HepG2 (cell line): Measurements from ENCODE around the gene TMEM250. TPM values are rescaled to one million over a fixed set of nuclear protein-coding genes. Genes with fewer than 3 reads are reported as not detected.

ENCODE experiments used
- ATAC-seq: fragments of 200-7000 bp; cut with Tn5 transposase; 3 replicates; pipeline ENCODE4 v1.9.1; 2020; ENCODE audit warnings: mild to moderate bottlenecking, moderate library complexity
- BruUV-seq: library from RNA; stranded (reverse); fragments of 400-500 nt; replicated peaks from 2 replicates; lab custom pipeline; 2021; lab: Mats Ljungman, UMichigan
- CTCF ChIA-PET: fragments of 300-600 bp; formaldehyde crosslinking; extraction: SDS; loops from one replicate; lab custom pipeline; 2021; ENCODE audit warnings: low total read pairs, inconsistent platforms, low intra/inter-chr PET ratio; lab: Yijun Ruan, JAX
- POLR2A ChIA-PET: fragments of 350-600 bp; sonication (Branson Sonifier 250); formaldehyde crosslinking; loops from one replicate; lab custom pipeline; 2020; ENCODE audit warnings: antibody characterized with exemption, inconsistent platforms; lab: Yijun Ruan, JAX
- DNase-seq: peaks from one replicate; pipeline ENCODE4 v3.0.0-alpha.2; 2015; ENCODE audit warnings: low spot score
- FAIRE-seq: peaks from 3 replicates; lab custom pipeline; 2011; peaks lifted over from hg19 to GRCh38; lab: Jason Lieb, UNC
- H2AFZ ChIP-seq: one replicate; pipeline ENCODE4 v1.6.1; 2011; ENCODE audit warnings: low read length, inconsistent platforms
- H3K27ac ChIP-seq: fragments of 300-600 bp; 3 replicates; pipeline ENCODE4 v1.8.0; 2011; ENCODE audit warnings: mixed run types, mild to moderate bottlenecking, mixed read lengths, low read length, inconsistent platforms; ENCODE audit not compliant: insufficient read depth; ENCODE audit errors: extremely low read length
- H3K27me3 ChIP-seq, 2 experiments: fragments of 200-600 bp in 1 of 2; 2 replicates in 1 of 2; 3 replicates in 1 of 2; pipeline versions ENCODE4 v1.6.0 to v1.8.0; 2011; ENCODE audit warnings: low read length in 2 of 2, mild to moderate bottlenecking in 2 of 2, moderate library complexity in 2 of 2, inconsistent platforms in 1 of 2; ENCODE audit not compliant: insufficient read depth in 2 of 2, control insufficient read depth in 1 of 2
- H3K36me3 ChIP-seq, 2 experiments: fragments of 200-600 bp in 1 of 2; replicated peaks in 1 of 2; 2 replicates in 1 of 2; 3 replicates in 1 of 2; pipeline versions ENCODE4 v1.5.1 to v1.8.0; 2011; ENCODE audit warnings: low read length in 2 of 2, inconsistent platforms in 1 of 2; ENCODE audit not compliant: insufficient read depth in 2 of 2, control insufficient read depth in 1 of 2
- H3K4me1 ChIP-seq: 2 replicates; pipeline ENCODE4 v1.5.1; 2012; ENCODE audit warnings: low read length, inconsistent platforms; ENCODE audit not compliant: insufficient read depth
- H3K4me2 ChIP-seq: 2 replicates; pipeline ENCODE4 v1.6.0; 2011; ENCODE audit warnings: low read depth, low read length, inconsistent platforms
- H3K4me3 ChIP-seq, 3 experiments: fragments of 200-600 bp in 1 of 3; sonication (generic), shearing (Covaris generic) in 1 of 3; replicated peaks in 1 of 3; 2 replicates each; pipeline ENCODE4 v1.5.1; 2011 to 2016; ENCODE audit warnings: low read length in 3 of 3, inconsistent platforms in 2 of 3, low read depth in 2 of 3, mild to moderate bottlenecking in 2 of 3, control low read depth in 1 of 3, mixed read lengths in 1 of 3; ENCODE audit not compliant: insufficient read depth in 1 of 3
- H3K79me2 ChIP-seq: one replicate; pipeline ENCODE4 v1.6.1; 2011; ENCODE audit warnings: low read length, inconsistent platforms; ENCODE audit not compliant: insufficient read depth
- H3K9ac ChIP-seq: 2 replicates; pipeline ENCODE4 v1.6.0; 2011; ENCODE audit warnings: mild to moderate bottlenecking, low read depth, low read length, inconsistent platforms; ENCODE audit not compliant: insufficient read depth
- H3K9me3 ChIP-seq: 2 replicates; pipeline ENCODE4 v1.5.1; 2012; ENCODE audit warnings: mild to moderate bottlenecking, low read length
- H4K20me1 ChIP-seq: 2 replicates; pipeline ENCODE4 v1.6.0; 2011; ENCODE audit warnings: inconsistent platforms, mild to moderate bottlenecking, low read length, moderate library complexity; ENCODE audit not compliant: insufficient read depth
- CAMTA2 ChIP-seq: sonication (generic); formaldehyde crosslinking; IDR thresholded peaks from 2 replicates; pipeline ENCODE4 v1.4.0; 2020; ENCODE audit warnings: mild to moderate bottlenecking, missing genetic modification reagents, borderline replicate concordance
- FOXA1 ChIP-seq, 2 experiments: fragments of 450-650 bp in 1 of 2; sonication (generic) in 1 of 2; formaldehyde crosslinking in 1 of 2; IDR thresholded peaks; 2 replicates each; pipeline versions ENCODE4 v1.4.0 to v1.6.1; 2016 to 2020; ENCODE audit warnings: missing genetic modification reagents in 1 of 2
- KAT7 ChIP-seq: IDR thresholded peaks from 2 replicates; pipeline ENCODE4 v1.6.1; 2018; ENCODE audit warnings: borderline replicate concordance, missing compliant biosample characterization
- STAG1 ChIP-seq: sonication (generic); formaldehyde crosslinking; IDR thresholded peaks from 2 replicates; pipeline ENCODE4 v1.4.0; 2020; ENCODE audit warnings: missing genetic modification reagents
- ZBTB7B ChIP-seq: sonication (generic); formaldehyde crosslinking; IDR thresholded peaks from 2 replicates; pipeline ENCODE4 v1.4.0; 2020; ENCODE audit warnings: missing genetic modification reagents
- ZFAT ChIP-seq: sonication (generic); formaldehyde crosslinking; conservative IDR thresholded peaks from 2 replicates; pipeline ENCODE4 v1.8.1; 2023; ENCODE audit warnings: missing genetic modification reagents, inconsistent platforms
- ZNF143 ChIP-seq: sonication (generic); formaldehyde crosslinking; IDR thresholded peaks from 2 replicates; pipeline ENCODE4 v1.4.0; 2020; ENCODE audit warnings: missing genetic modification reagents
- ZNF607 ChIP-seq: sonication (generic); formaldehyde crosslinking; IDR thresholded peaks from 2 replicates; pipeline ENCODE4 v1.5.1; 2020; ENCODE audit warnings: missing genetic modification reagents, mild to moderate bottlenecking, borderline replicate concordance
- WGBS: methylation state at CpG from one replicate; pipeline ENCODE4 v1.1.6; 2017; ENCODE audit warnings: low lambda C conversion rate; 5-methylcytosine and 5-hydroxymethylcytosine counted together
- in situ Hi-C: cut with HindIII; loops from 2 replicates; pipeline ENCODE4 v1.10.0; 2017; ENCODE audit warnings: low pct_unique_long_range_greater_than_20kb; ENCODE audit not compliant: extremely low pct_ligation_motif_present
- intact Hi-C: fragments of 100-400 bp; cut with micrococcal nuclease; formaldehyde crosslinking; loops from one replicate; pipeline ENCODE4 v1.10.0; 2022; ENCODE audit not compliant: unreplicated experiment
- polyA plus RNA-seq, 8 experiments: library from polyadenylated mRNA; depleted of rRNA in 3 of 8; stranded (reverse) in 7 of 8; unstranded in 1 of 8; fragments of >200 nt; fragmentation: Illumina TruSeq in 4 of 8; extraction: Trizol in 4 of 8; gene quantifications; 2 replicates each; pipeline versions ENCODE4 v1.2.1 to v1.2.3, GENCODE V29; 2011 to 2016; ENCODE audit warnings: low read depth in 4 of 8, missing spikeins in 1 of 8, mixed read lengths in 1 of 8; ENCODE audit not compliant: insufficient read depth in 1 of 8
- total RNA-seq, 5 experiments: library from RNA; depleted of rRNA; stranded (reverse); fragments of >200 nt; fragmentation: Illumina TruSeq; extraction: Trizol; gene quantifications; 2 replicates each; pipeline ENCODE4 v1.2.3, GENCODE V29; 2016; ENCODE audit warnings: low read depth in 1 of 5
- TF ChIP-seq, protein P1 (sequence below): sonication (generic); formaldehyde crosslinking; IDR thresholded peaks from 2 replicates; pipeline ENCODE4 v1.4.0; 2020; ENCODE audit warnings: missing genetic modification reagents, borderline replicate concordance
- TF ChIP-seq, protein P2 (sequence below): IDR thresholded peaks from 2 replicates; pipeline ENCODE4 v1.4.0; 2020; ENCODE audit warnings: mild to moderate bottlenecking, missing genetic modification reagents
- TF ChIP-seq, protein P3 (sequence below): sonication (generic); formaldehyde crosslinking; IDR thresholded peaks from 2 replicates; pipeline ENCODE4 v1.5.0; 2020; ENCODE audit warnings: mild to moderate bottlenecking, missing genetic modification reagents, moderate library complexity

The TMEM250 gene
- total and polyA plus RNA-seq, 2 of the 13 experiments (the other 11 are each of a cell fraction or from before 2014, with no cell fraction given): 5.5 to 13.9 TPM

DNA sequence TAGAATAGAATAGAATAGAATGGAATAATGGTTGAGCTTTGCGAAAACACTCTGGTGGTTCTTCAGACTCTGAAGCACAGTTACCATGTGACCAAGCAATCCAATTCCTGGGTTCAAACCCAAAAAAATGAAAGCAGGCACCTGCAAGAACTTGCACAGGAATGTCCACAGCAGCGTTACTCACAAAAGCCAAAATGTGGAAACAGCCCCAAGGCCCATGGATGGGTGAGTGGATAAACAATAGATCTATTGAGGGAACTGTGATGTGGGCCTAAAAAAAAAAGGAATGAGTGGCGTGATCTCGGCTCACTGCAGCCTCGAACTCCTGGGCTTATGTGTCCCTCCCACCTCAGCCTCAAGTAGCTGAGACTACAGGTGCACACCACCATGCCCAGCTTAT, 21.4 kb upstream of the TMEM250 start (continued):
- TF ChIP-seq ZNF143 (CRISPR knock-in tag) (no peak), ZFAT (CRISPR knock-in tag) (no peak)
- TF ChIP-seq, protein P1, sequence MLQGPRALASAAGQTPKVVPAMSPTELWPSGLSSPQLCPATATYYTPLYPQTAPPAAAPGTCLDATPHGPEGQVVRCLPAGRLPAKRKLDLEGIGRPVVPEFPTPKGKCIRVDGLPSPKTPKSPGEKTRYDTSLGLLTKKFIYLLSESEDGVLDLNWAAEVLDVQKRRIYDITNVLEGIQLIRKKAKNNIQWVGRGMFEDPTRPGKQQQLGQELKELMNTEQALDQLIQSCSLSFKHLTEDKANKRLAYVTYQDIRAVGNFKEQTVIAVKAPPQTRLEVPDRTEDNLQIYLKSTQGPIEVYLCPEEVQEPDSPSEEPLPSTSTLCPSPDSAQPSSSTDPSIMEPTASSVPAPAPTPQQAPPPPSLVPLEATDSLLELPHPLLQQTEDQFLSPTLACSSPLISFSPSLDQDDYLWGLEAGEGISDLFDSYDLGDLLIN (CRISPR knock-in tag): no peak

DNA sequence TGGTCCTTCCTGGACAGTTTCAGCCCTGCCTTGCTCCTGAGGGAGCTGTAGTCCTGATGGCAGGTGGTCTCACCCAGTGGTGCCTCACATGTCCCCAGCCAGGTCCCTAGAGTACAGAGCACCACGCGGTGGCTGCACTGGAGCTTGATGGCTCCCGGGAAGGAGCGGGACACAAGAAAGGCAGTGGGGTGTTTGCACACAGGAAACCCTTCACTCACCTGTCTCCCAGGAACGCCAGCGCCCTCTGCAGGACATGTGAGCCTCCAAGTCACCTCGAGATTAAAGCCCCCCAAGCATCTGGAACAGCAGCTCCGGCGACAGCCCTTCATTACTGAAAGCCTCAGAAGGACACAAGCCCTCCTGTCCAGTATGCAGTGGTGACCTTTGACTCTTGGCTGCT, 19.9 kb upstream of the TMEM250 start:
- BruUV-seq: no TSS peak
- intact Hi-C loops: no loop called here
- H3K27ac ChIP-seq: no peak overlapping the region
- H3K36me3 ChIP-seq: no peaks in the 10 kb centered on the region
- POLR2A ChIA-PET: no interaction called here
- no peak overlapping the region for H2AFZ ChIP-seq
- WGBS: 0% methylated on average over 1 of the region's 9 CpGs
- TF ChIP-seq, protein P2, sequence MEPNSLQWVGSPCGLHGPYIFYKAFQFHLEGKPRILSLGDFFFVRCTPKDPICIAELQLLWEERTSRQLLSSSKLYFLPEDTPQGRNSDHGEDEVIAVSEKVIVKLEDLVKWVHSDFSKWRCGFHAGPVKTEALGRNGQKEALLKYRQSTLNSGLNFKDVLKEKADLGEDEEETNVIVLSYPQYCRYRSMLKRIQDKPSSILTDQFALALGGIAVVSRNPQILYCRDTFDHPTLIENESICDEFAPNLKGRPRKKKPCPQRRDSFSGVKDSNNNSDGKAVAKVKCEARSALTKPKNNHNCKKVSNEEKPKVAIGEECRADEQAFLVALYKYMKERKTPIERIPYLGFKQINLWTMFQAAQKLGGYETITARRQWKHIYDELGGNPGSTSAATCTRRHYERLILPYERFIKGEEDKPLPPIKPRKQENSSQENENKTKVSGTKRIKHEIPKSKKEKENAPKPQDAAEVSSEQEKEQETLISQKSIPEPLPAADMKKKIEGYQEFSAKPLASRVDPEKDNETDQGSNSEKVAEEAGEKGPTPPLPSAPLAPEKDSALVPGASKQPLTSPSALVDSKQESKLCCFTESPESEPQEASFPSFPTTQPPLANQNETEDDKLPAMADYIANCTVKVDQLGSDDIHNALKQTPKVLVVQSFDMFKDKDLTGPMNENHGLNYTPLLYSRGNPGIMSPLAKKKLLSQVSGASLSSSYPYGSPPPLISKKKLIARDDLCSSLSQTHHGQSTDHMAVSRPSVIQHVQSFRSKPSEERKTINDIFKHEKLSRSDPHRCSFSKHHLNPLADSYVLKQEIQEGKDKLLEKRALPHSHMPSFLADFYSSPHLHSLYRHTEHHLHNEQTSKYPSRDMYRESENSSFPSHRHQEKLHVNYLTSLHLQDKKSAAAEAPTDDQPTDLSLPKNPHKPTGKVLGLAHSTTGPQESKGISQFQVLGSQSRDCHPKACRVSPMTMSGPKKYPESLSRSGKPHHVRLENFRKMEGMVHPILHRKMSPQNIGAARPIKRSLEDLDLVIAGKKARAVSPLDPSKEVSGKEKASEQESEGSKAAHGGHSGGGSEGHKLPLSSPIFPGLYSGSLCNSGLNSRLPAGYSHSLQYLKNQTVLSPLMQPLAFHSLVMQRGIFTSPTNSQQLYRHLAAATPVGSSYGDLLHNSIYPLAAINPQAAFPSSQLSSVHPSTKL (CRISPR knock-in tag): no peak
- TF ChIP-seq, protein P3, sequence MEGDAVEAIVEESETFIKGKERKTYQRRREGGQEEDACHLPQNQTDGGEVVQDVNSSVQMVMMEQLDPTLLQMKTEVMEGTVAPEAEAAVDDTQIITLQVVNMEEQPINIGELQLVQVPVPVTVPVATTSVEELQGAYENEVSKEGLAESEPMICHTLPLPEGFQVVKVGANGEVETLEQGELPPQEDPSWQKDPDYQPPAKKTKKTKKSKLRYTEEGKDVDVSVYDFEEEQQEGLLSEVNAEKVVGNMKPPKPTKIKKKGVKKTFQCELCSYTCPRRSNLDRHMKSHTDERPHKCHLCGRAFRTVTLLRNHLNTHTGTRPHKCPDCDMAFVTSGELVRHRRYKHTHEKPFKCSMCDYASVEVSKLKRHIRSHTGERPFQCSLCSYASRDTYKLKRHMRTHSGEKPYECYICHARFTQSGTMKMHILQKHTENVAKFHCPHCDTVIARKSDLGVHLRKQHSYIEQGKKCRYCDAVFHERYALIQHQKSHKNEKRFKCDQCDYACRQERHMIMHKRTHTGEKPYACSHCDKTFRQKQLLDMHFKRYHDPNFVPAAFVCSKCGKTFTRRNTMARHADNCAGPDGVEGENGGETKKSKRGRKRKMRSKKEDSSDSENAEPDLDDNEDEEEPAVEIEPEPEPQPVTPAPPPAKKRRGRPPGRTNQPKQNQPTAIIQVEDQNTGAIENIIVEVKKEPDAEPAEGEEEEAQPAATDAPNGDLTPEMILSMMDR (CRISPR knock-in tag): peak; percentile 57
- TF ChIP-seq STAG1 (CRISPR knock-in tag) (peak; percentile 58), CAMTA2 (no peak), ZNF607 (CRISPR knock-in tag) (no peak), KAT7 (CRISPR knock-in tag) (no peak), FOXA1 (IDR thresholded peaks at IDR 0.05) (no peak), FOXA1 (CRISPR knock-in tag; IDR thresholded peaks at IDR 0.05) (no peak), ZBTB7B (0 out of 2 replicates have a peak, but pooled peaks have one; percentile 26)
- H3K27me3 ChIP-seq: peaks cover 14 to 50% of the 10 kb centered on the region in 2 experiments
- no peaks in the 10 kb centered on the region for H3K79me2 ChIP-seq
- FAIRE-seq (no peak), ATAC-seq (no peak), DNase-seq (peak; percentile 44)
- H3K4me1 ChIP-seq: peaks cover 7% of the 10 kb centered on the region
- no peak overlapping the region for H3K4me2 ChIP-seq
- no peak overlapping the region for H3K9ac ChIP-seq
- no peaks in the 10 kb centered on the region for H3K9me3 ChIP-seq
- CTCF ChIA-PET: no interaction called here
- H4K20me1 ChIP-seq: no peaks in the 10 kb centered on the region
- no peak overlapping the region for H3K4me3 ChIP-seq
- in situ Hi-C loops: no loop called here
